ENCODE measurements around the gene RNF17. TPM values are rescaled to one million over a fixed set of nuclear protein-coding genes. Genes with fewer than 3 reads are reported as not detected.

RNF17 gene
- total RNA-seq, 1 donor from 2014 or later, result not detected

DNA sequence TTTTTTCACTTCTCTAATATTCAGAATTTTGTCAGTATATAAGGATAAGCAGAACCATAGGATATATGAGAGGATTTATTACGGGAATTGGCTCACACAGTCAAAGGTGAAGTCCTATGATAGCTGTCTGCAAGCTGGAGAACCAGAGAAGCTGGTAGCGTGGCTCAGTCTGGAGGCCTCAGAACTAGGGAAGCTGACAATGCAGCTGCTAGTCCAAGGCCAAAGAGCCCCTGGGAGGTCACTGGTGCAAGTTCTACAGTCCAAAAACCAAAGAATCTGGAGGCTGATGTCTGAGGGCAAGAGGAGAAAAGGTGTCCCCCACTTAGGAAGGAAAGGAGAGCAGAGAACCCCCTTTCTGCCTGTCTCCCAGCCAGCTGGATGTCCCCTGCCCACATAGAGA lies 114.4 kb downstream of the RNF17 start:
- Mint-ChIP-seq H3K27me3 (ENCODE audit: low read depth) (no peaks in the 10 kb centered on the region), H3K27ac (ENCODE audit: unreplicated experiment) (no peak overlapping the region), H3K36me3 (ENCODE audit: low read depth) (peaks cover 2% of the 10 kb centered on the region), H3K4me3 (ENCODE audit: unreplicated experiment) (no peak overlapping the region), H3K4me1 (ENCODE audit: low read depth) (no peaks in the 10 kb centered on the region), H3K9me3 (ENCODE audit: low read depth) (no peaks in the 10 kb centered on the region)
- DNase-seq (ENCODE audit: low spot score), result no peak
- no peak for TF ChIP-seq CTCF (IDR thresholded peaks at IDR 0.05)

GRCh38 chr13:24882665-24883064 lies 118.7 kb downstream of the RNF17 start:
- Mint-ChIP-seq H3K27ac (ENCODE audit: unreplicated experiment) (no peak overlapping the region), H3K9me3 (ENCODE audit: low read depth) (no peaks in the 10 kb centered on the region), H3K4me1 (ENCODE audit: low read depth) (no peaks in the 10 kb centered on the region), H3K36me3 (ENCODE audit: low read depth) (peaks cover 8% of the 10 kb centered on the region), H3K27me3 (ENCODE audit: low read depth) (no peaks in the 10 kb centered on the region), H3K4me3 (ENCODE audit: unreplicated experiment) (no peak overlapping the region)
- DNase-seq (ENCODE audit: low spot score), result no peak
- TF ChIP-seq CTCF (IDR thresholded peaks at IDR 0.05), result no peak

GRCh38 chr13:24887759-24888158 lies 123.8 kb downstream of the RNF17 start:
- Mint-ChIP-seq H3K9me3 (ENCODE audit: low read depth) (no peaks in the 10 kb centered on the region), H3K27ac (ENCODE audit: unreplicated experiment) (no peak overlapping the region), H3K4me3 (ENCODE audit: unreplicated experiment) (no peak overlapping the region), H3K4me1 (ENCODE audit: low read depth) (no peaks in the 10 kb centered on the region), H3K27me3 (ENCODE audit: low read depth) (no peaks in the 10 kb centered on the region), H3K36me3 (ENCODE audit: low read depth) (peaks cover 30% of the 10 kb centered on the region)
- DNase-seq (ENCODE audit: low spot score), result no peak
- no peak for TF ChIP-seq CTCF (IDR thresholded peaks at IDR 0.05)

- Mint-ChIP-seq H3K9me3 (ENCODE audit: low read depth) (no peaks in the 10 kb centered on the region), H3K27ac (ENCODE audit: unreplicated experiment) (no peak overlapping the region), H3K27me3 (ENCODE audit: low read depth) (no peaks in the 10 kb centered on the region), H3K4me1 (ENCODE audit: low read depth) (no peaks in the 10 kb centered on the region), H3K36me3 (ENCODE audit: low read depth) (peaks cover 28% of the 10 kb centered on the region), H3K4me3 (ENCODE audit: unreplicated experiment) (no peak overlapping the region)
- DNase-seq (ENCODE audit: low spot score), result no peak
- no peak for TF ChIP-seq CTCF (IDR thresholded peaks at IDR 0.05)
These were observed 124.4 kb downstream of the RNF17 start for GRCh38 chr13:24888291-24888931.

GRCh38 chr13:24890256-24890655 lies 126.3 kb downstream of the RNF17 start:
- Mint-ChIP-seq H3K27ac (ENCODE audit: unreplicated experiment) (no peak overlapping the region), H3K9me3 (ENCODE audit: low read depth) (no peaks in the 10 kb centered on the region), H3K27me3 (ENCODE audit: low read depth) (no peaks in the 10 kb centered on the region), H3K4me1 (ENCODE audit: low read depth) (no peaks in the 10 kb centered on the region), H3K4me3 (ENCODE audit: unreplicated experiment) (no peak overlapping the region), H3K36me3 (ENCODE audit: low read depth) (peaks cover 32% of the 10 kb centered on the region)
- no peak for DNase-seq (ENCODE audit: low spot score)
- TF ChIP-seq CTCF (IDR thresholded peaks at IDR 0.05), result no peak
